Activated T-helper 1 cell treated with anti-CD3 and anti-CD28 coated beads, Interleukin-12 subunit alpha, Interleukin-12 subunit beta, Interleukin-2, Interleukin-4 antibody, amounts not matched to agents 30 ng/mL and 10 ng/mL and 1 ng/mL, durations not matched to agents 14 hours and 24 hours and 36 hours (primary cell): ENCODE data around the gene ACAP3. TPM values are rescaled to one million over a fixed set of nuclear protein-coding genes. Genes with fewer than 3 reads are reported as not detected.

Experiments used
- DNase-seq: peaks from one replicate; pipeline ENCODE4 v3.0.0; 2021; ENCODE audit warnings: low spot score
- H3K27ac Mint-ChIP-seq: one replicate; pipeline ENCODE4 v1.8.0; 2021; ENCODE audit warnings: mild to moderate bottlenecking, mixed read lengths
- H3K27me3 Mint-ChIP-seq: one replicate; pipeline ENCODE4 v1.8.0; 2022; ENCODE audit warnings: mild to moderate bottlenecking, moderate library complexity, mixed read lengths; ENCODE audit not compliant: insufficient read depth
- H3K36me3 Mint-ChIP-seq: one replicate; pipeline ENCODE4 v1.8.0; 2021; ENCODE audit warnings: low read depth, mixed read lengths
- H3K4me1 Mint-ChIP-seq: one replicate; pipeline ENCODE4 v1.8.0; 2021; ENCODE audit warnings: low read depth, mixed read lengths
- H3K4me3 Mint-ChIP-seq: one replicate; pipeline ENCODE4 v1.8.0; 2021; ENCODE audit warnings: mild to moderate bottlenecking, moderate library complexity, mixed read lengths
- H3K9me3 Mint-ChIP-seq: one replicate; pipeline ENCODE4 v1.8.0; 2021; ENCODE audit warnings: mixed read lengths
- intact Hi-C: fragments of 100-400 bp; cut with micrococcal nuclease; formaldehyde crosslinking; loops from one replicate; pipeline ENCODE4 v1.15.1; 2024
- total RNA-seq: library from RNA; stranded (reverse); gene quantifications from 2 replicates; pipeline ENCODE4 v1.2.3, GENCODE V29; 2022

The ACAP3 gene
- total RNA-seq, 1 donor from 2014 or later: 47.7 TPM

DNA sequence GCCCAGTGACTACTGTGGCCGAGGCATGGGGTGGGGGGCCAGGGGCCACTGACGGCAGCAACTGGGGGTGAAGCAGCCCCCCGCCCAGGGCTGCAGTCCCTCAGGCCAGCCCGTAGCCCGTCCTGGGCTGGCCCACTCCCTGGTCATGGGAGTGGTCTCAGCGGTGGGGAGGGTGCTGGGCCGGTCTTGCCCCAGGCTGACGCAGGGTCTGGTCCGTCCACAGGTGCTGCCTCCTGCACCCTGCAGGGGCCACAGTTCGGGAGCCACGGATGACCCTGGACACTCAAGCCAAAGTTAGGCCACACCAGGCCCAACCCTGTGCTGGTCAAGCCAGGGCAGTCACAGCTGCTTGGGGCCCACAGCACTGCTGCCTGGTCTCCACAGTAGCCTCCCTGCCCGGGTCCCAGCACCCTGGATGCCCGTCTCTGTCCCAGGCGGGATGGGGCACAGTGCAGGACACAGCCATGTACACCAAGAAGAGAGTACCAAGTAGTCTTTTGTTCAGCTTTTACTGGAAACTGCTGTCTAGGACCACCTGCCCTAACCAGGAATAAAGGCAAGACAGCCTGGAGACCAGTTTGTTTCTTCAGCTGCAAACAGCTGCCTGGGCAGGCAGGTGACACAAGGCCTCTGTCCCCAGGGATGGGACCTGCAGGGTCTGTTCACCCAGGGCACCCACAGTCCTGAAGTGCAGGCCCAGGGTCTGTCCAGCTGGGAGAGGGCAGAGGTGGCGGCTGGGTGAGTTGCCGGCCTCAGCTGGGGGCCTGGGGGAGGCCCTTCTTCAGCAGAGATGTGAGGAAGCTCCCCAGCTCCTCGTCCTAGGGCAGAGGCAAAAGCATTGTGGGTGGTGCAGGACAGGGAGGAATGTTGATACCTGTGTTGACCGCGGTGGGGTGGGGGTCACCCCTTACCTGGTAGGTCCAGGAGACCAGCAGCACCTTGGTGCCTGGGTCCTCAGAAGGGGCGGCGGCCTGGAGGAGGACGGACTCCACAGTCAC is 3.7 kb upstream of the ACAP3 start:
- Mint-ChIP-seq H3K27ac (no peak overlapping the region), H3K27me3 (no peaks in the 10 kb centered on the region), H3K9me3 (no peaks in the 10 kb centered on the region), H3K4me3 (no peak overlapping the region), H3K36me3 (peaks cover 12% of the 10 kb centered on the region), H3K4me1 (peaks cover 8% of the 10 kb centered on the region)
- DNase-seq: no peak
- intact Hi-C loops: no loop called here

DNA sequence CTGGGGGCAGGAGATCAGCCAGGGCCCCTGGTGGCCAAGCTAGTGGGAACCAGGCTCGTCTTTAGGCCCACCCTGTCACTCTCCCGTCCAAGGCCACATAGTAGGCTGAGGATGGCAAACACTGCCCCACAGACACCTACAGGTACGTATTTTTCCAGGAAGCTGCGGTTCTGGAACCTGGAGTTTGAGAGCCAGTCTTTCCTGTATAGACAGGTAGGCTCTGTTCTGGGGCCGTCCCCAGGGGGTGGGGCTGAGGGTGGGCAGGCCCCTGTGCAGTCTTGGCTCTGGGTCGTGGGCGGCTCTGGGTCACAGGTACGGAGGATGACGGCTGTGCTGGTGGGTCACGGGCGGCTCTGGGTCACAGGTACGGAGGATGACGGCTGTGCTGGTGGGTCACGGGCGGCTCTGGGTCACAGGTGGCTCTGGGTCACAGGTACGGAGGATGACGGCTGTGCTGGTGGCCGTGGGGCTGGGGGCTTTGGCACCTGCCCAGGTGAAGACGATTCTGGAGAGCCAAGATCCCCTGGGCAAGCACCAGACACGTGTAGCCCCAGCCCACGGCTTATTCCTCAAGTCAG is 2.8 kb upstream of the ACAP3 start:
- peak overlapping the region; percentile 29 for H3K27ac Mint-ChIP-seq
- H3K4me1 Mint-ChIP-seq: peaks cover 15% of the 10 kb centered on the region
- no peaks in the 10 kb centered on the region for H3K9me3 Mint-ChIP-seq
- H3K27me3 Mint-ChIP-seq: no peaks in the 10 kb centered on the region
- H3K4me3 Mint-ChIP-seq: peak overlapping the region; percentile 72
- H3K36me3 Mint-ChIP-seq: peaks cover 10% of the 10 kb centered on the region
- intact Hi-C loops: no loop called here
- no peak for DNase-seq

DNA sequence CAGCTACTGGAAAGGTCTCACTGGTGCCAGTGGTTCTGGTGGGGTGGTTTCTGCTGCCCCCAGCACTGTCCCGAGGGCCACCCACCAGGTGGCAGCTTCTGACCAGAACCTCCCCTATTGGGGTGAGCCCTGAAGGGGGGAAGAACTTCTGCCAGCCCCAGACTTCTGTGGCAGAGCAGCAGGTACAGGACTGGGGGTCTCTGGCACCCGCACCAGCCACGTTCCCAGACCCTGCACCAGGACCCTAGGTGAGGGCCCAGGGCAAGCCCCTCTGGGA is 2.3 kb upstream of the ACAP3 start:
- H3K36me3 Mint-ChIP-seq: peaks cover 8% of the 10 kb centered on the region
- peaks cover 15% of the 10 kb centered on the region for H3K4me1 Mint-ChIP-seq
- H3K27ac Mint-ChIP-seq: no peak overlapping the region
- H3K4me3 Mint-ChIP-seq: peak overlapping the region; percentile 72
- no peaks in the 10 kb centered on the region for H3K27me3 Mint-ChIP-seq
- no peak for DNase-seq
- intact Hi-C loops: no loop called here
- no peaks in the 10 kb centered on the region for H3K9me3 Mint-ChIP-seq

DNA sequence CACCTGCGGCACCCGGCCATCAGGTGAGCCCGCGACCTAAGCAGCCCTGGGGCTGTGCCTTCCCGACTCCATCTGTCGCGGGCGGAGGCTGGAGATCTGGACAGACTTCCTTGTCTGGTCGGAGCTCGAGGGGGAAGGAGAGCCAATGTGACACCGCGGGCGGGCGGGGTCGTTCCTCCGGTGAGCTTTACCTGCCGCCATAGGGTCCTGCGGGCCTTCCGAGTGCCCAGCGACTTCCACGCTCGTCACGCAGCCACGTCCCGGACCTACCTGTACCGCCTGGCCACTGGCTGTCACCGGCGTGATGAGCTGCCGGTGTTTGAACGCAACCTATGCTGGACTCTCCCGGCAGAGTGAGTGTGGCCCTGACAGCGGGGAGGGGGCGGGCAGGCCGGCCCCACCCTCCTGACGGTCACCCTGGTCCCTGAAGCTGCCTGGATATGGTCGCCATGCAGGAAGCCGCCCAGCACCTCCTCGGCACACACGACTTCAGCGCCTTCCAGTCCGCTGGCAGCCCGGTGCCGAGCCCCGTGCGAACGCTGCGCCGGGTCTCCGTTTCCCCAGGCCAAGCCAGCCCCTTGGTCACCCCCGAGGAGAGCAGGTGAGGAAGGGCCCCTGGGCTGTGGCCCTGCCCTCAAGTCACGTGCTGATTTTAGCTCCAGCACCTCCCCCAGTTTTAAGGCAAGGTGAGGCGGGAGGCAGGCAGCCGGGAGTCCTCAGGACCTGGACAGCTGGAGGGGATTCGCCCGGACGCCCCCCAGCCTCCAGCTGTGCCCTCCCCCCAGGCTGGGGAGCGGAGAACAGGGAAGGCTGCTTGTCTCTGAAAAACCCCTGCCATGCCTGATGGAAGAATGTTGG is 1.8 kb upstream of the ACAP3 start:
- H3K27ac Mint-ChIP-seq: no peak overlapping the region
- H3K27me3 Mint-ChIP-seq: no peaks in the 10 kb centered on the region
- no peaks in the 10 kb centered on the region for H3K9me3 Mint-ChIP-seq
- peaks cover 5% of the 10 kb centered on the region for H3K36me3 Mint-ChIP-seq
- peak overlapping the region; percentile 72 for H3K4me3 Mint-ChIP-seq
- no peak for DNase-seq
- intact Hi-C loops: loop anchor here (2.0 to 5.0 kb wide), 7 partner anchors 37 to 352 kb away; partner anchors contain the start of genes ATAD3A, CCNL2, MIB2 and NOC2L
- peaks cover 15% of the 10 kb centered on the region for H3K4me1 Mint-ChIP-seq

DNA sequence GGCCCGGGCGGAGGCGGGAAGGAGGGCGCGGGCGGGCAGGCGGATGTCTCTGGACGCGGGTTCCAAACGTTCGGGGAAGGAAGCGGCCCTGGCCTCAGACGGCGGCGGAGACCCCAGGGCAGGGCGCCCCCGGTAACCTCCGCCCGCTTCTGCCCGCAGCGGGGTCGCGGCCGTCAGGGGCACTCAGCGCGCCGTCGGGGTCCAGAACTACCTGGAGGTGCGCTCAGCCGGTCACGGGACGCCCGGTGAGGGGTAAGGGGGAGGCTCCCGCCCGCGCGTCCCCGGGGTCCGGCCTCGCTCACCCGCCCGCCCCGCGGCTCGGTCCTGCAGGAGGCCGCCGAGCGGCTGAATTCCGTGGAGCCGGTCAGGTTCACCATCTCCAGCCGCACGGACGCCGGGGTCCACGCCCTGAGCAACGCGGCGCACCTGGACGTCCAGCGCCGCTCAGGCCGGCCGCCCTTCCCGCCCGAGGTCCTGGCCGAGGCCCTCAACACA is 1.1 kb upstream of the ACAP3 start:
- intact Hi-C loops: loop anchor here (1.0 to 5.0 kb wide), 10 partner anchors 15 to 352 kb away; partner anchors contain the start of genes ATAD3A, AURKAIP1, C1orf159 and CCNL2
- Mint-ChIP-seq H3K4me1 (peaks cover 15% of the 10 kb centered on the region), H3K9me3 (no peaks in the 10 kb centered on the region), H3K27me3 (no peaks in the 10 kb centered on the region), H3K4me3 (peak overlapping the region; percentile 85), H3K36me3 (peaks cover 5% of the 10 kb centered on the region), H3K27ac (peak overlapping the region; percentile 86)
- no peak for DNase-seq

DNA sequence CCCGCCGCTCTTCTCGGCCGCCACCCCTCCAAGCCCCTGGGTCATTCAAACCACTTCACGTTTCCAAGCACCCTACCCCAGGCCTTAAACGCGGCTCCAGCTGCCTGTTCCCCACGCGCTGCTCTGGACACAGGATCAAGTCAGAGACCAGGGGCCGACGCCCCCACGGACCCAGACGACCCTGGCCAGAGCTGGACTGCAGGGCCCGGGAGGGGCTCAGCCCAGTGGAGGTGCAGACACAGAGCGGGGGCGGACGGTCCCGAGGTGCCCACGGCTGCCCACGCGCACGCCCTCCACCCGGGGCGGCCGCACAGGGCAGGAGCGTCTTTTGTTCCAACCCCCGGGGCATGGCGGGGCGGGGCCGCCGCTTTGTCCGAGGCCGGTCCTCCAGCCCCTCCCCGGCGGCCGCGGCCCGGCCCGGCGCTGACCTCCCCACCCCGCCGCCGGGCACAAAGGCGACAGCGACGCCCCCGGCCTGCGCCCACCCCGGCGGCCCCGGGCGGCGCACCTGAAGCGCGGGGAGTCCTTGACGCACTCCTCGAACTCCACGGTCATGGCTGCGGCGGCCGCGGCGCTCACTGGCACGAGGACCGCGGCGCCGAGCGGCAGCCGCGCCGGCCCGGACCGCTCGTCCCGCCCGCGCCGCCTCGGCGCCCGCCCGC is 338 bp downstream of the ACAP3 start:
- Mint-ChIP-seq H3K27ac (peak overlapping the region; percentile 85), H3K9me3 (no peaks in the 10 kb centered on the region), H3K27me3 (no peaks in the 10 kb centered on the region), H3K36me3 (no peaks in the 10 kb centered on the region), H3K4me1 (peaks cover 15% of the 10 kb centered on the region), H3K4me3 (peak overlapping the region; percentile 88)
- no peak for DNase-seq
- intact Hi-C loops: loop anchor here (5.0 kb wide), 6 partner anchors 35 to 350 kb away; partner anchors contain the start of genes ATAD3A, CCNL2, NOC2L and TNFRSF18

DNA sequence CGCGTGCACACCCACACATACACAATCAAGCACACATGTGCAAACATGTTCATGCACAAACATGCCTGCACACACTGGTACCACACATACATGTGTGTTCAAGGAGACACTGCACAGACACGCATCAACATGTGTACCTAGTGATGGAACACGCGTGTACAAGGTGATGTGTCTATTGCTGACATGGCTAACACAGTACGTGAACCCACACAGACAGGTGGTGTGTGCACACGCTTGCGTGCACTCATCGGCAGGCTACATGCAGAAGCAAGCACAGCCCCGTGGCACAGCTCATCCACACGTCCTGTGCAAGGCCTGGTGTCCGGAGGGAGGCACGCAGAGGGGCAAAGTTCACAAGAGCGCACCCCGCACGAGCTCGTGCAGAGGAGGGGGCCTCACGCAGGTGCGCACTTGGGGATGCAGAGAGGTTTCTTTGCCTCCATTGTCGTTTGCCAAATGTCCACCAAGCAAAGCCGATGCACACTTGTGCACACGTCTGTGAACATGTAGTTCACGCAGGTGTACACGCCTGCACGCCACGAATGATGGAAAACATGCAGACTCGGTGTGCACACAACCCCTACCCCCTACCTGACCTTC is 969 bp downstream of the ACAP3 start:
- intact Hi-C loops: loop anchor here (5.0 kb wide), 6 partner anchors 34 to 349 kb away; partner anchors contain the start of genes ATAD3A, CCNL2, NOC2L and TNFRSF18
- Mint-ChIP-seq H3K27ac (peak overlapping the region; percentile 85), H3K36me3 (no peaks in the 10 kb centered on the region), H3K9me3 (no peaks in the 10 kb centered on the region), H3K27me3 (no peaks in the 10 kb centered on the region), H3K4me1 (peaks cover 15% of the 10 kb centered on the region), H3K4me3 (peak overlapping the region; percentile 88)
- no peak for DNase-seq

DNA sequence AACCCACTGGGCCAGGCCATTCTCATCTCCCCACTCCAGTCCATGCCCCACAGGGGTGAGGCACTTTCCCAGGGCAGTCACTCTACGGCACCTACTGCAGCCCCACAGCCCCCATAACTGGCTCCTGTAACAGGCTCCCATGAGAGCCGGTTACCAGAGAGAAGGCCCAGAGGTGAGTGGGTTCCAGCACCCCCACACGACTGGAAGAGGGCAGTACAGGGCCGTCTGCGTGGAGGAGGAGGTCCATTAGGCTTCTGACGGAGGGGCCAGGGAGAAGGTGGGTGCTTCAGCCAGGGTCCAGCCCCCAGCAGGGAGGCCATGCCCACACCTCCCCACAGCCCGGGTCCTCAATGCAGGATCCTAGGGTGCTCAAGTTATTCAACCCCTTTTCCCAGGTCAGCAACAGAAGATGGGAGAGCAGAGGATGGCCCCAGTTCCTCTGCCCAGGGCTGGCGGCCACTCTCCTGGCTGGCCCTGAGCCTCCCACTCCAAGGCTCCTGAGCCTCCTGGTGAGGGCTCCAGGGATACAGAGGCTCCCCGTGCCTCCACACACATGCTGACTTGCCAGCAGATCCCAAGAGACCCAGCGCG is 1.6 kb downstream of the ACAP3 start:
- intact Hi-C loops: loop anchor here (5.0 kb wide), 6 partner anchors 34 to 349 kb away; partner anchors contain the start of genes ATAD3A, CCNL2, NOC2L and TNFRSF18
- Mint-ChIP-seq H3K27ac (peak overlapping the region; percentile 85), H3K27me3 (no peaks in the 10 kb centered on the region), H3K4me1 (peaks cover 15% of the 10 kb centered on the region), H3K4me3 (peak overlapping the region; percentile 88), H3K36me3 (no peaks in the 10 kb centered on the region), H3K9me3 (no peaks in the 10 kb centered on the region)
- no peak for DNase-seq

DNA sequence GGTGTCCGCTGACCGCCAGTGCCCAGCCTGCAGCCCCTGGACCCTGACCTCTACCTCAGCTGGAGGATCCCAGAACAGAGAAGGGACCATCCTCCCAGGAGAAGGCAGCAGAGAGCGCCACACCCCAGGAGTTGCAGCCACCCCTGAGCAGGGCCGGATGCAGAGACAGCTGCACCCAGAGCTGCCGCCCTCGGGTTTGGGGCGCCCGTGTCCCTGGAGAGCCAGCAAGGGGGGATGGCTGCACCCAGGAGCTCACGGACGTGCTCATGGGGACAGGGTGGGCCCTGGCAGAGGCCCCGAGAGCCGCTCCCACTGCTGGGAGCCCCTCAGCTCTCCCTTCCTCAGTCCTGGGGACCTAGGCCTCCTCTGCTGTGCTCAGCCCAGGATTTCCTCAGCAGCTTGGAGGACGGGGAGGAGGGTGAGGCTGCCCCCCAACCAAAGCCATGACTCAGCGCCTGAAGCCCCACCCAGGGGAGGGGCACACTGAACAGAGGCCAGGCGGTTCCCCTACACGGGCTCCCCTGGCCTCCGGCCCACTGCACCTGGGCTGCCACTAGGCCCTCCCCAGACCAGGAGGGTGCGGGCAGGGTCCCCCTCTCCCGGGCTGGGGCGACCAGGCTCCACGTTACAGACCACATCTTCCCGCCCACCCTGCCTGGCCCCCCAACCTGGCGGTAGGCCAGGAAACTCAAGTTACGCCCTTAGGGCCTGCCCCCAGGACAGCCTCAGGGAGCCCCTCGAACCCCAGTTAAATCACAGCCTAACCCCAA is 2.2 kb downstream of the ACAP3 start:
- Mint-ChIP-seq H3K4me1 (peaks cover 15% of the 10 kb centered on the region), H3K36me3 (no peaks in the 10 kb centered on the region), H3K27ac (peak overlapping the region; percentile 85), H3K27me3 (no peaks in the 10 kb centered on the region), H3K9me3 (no peaks in the 10 kb centered on the region), H3K4me3 (peak overlapping the region; percentile 88)
- DNase-seq: peak; percentile 60
- intact Hi-C loops: loop anchor here (5.0 kb wide), 6 partner anchors 33 to 348 kb away; partner anchors contain the start of genes ATAD3A, CCNL2, NOC2L and TNFRSF18

DNA sequence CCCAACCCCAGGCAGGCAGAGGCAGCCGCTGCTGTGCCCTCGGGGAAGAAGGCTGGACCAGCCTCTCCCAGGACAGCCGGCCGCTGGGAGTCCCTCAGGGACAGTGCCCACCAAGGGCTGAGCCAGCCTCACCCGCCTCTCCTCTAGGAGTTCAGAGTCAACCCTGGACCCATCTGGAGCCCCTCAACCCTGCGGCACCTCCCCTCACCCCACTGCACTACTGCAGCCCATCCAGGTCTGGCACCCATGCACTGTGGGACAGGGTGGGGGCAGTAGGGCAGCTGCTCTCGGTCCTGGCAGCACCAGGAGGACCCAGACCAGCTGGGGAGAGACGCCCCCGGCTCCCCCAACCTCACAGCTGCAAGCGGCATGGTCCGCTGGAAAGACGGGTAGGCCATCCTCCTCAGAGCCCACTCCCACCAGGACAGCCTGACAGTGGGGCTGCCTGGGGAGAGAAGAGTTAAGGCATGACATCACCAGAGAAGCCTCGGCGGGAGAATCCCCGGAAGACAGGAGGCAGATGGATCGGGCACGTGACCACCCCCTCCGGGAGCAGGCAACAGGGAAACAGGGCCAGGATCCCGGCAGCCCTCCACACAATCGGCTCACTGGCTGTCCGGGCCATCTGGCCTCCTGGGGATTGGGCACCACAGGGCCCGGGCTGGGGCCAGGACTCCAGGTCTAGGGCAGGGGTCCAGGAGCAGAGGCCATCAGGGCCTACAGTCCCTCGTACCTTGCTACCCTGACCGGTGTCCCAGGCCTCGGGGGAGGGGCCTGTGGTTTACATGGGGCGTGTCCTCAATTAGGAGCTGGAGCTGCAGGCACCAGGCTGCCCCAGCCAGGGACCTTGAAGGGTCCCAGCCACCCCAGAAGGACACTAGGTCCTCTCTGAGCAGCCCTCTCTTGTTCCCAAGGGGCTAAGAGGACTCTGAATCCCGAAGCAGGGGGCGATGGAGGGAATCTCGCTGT is 3.1 kb downstream of the ACAP3 start:
- Mint-ChIP-seq H3K36me3 (no peaks in the 10 kb centered on the region), H3K27me3 (no peaks in the 10 kb centered on the region), H3K4me3 (peak overlapping the region; percentile 88), H3K27ac (peak overlapping the region; percentile 23), H3K9me3 (no peaks in the 10 kb centered on the region), H3K4me1 (peaks cover 15% of the 10 kb centered on the region)
- DNase-seq: no peak
- intact Hi-C loops: loop anchor here (5.0 kb wide), 6 partner anchors 32 to 347 kb away; partner anchors contain the start of genes ATAD3A, CCNL2, NOC2L and TNFRSF18
